ENCODE results near the gene CDKN2AIP. TPM values are rescaled to one million over a fixed set of nuclear protein-coding genes. Genes with fewer than 3 reads are reported as not detected.
A peak's percentile ranks its signal among the peaks of the same experiment; 100 is the strongest.
"Not testable (repeated sequence)": the region's sequence is repeated elsewhere in the genome, so short reads cannot be mapped to it uniquely, and the experiment has no call there.

CDKN2AIP gene
- total RNA-seq, 2 experiments from 2014 or later, result 26.4 to 26.6 TPM

GRCh38 chr4:183430317-183430993, 14.0 kb upstream of the CDKN2AIP start:
- ATAC-seq (peak; percentile 88), DNase-seq (peak; percentile 41)
- CTCF ChIA-PET, result interaction anchor here (0.9 to 2.8 kb wide), 3 partner anchors 10 to 23 kb away, joined by 3 to 9 read pairs (median 3); no protein-coding TSS in a partner anchor
- TF ChIP-seq CTCF (IDR thresholded peaks at IDR 0.05), result no peak
- peak overlapping the region; percentile 55 for H3K27ac Mint-ChIP-seq
- H3K4me3 Mint-ChIP-seq, result no peak overlapping the region
- H3K36me3 Mint-ChIP-seq (ENCODE audit: low read depth), result no peaks in the 10 kb centered on the region
- intact Hi-C loops (cut with micrococcal nuclease), result no loop called here
- POLR2A ChIA-PET, result interaction anchor here (0.9 to 2.1 kb wide), 4 partner anchors 14 to 16 kb away, joined by 3 to 16 read pairs (median 3); partner anchors contain the start of gene CDKN2AIP
- H3K4me1 Mint-ChIP-seq (ENCODE audit: low read depth), result peaks cover 31% of the 10 kb centered on the region
- H3K9me3 Mint-ChIP-seq, result no peaks in the 10 kb centered on the region
- H3K27me3 Mint-ChIP-seq, result no peaks in the 10 kb centered on the region

GRCh38 chr4:183430994-183431347, 13.5 kb upstream of the CDKN2AIP start:
- no peak overlapping the region for H3K4me3 Mint-ChIP-seq
- peak; percentile 48 for ATAC-seq

GRCh38 chr4:183431614-183432013, 12.8 kb upstream of the CDKN2AIP start:
- Mint-ChIP-seq H3K4me1 (ENCODE audit: low read depth) (peaks cover 27% of the 10 kb centered on the region), H3K36me3 (ENCODE audit: low read depth) (no peaks in the 10 kb centered on the region), H3K9me3 (no peaks in the 10 kb centered on the region), H3K27me3 (no peaks in the 10 kb centered on the region), H3K27ac (no peak overlapping the region), H3K4me3 (no peak overlapping the region)
- ATAC-seq (no peak), DNase-seq (no peak)
- ChIA-PET CTCF (interaction anchor here (1.0 kb wide), 1 partner anchor 16 kb away, joined by 3 read pairs; no protein-coding TSS in a partner anchor), POLR2A (interaction anchor here (2.1 kb wide), 1 partner anchor 13 kb away, joined by 16 read pairs; the partner anchor contains the start of gene CDKN2AIP)
- TF ChIP-seq CTCF (IDR thresholded peaks at IDR 0.05), result no peak
- intact Hi-C loops (cut with micrococcal nuclease), result no loop called here

More at GRCh38 chr4:183430994-183431347, 13.5 kb upstream of the CDKN2AIP start:
- Mint-ChIP-seq H3K27ac (peak overlapping the region; percentile 55), H3K9me3 (no peaks in the 10 kb centered on the region), H3K27me3 (no peaks in the 10 kb centered on the region), H3K4me1 (ENCODE audit: low read depth) (peaks cover 31% of the 10 kb centered on the region), H3K36me3 (ENCODE audit: low read depth) (no peaks in the 10 kb centered on the region)
- ChIA-PET CTCF (interaction anchor here (1.0 kb wide), 1 partner anchor 15 kb away, joined by 3 read pairs; no protein-coding TSS in a partner anchor), POLR2A (interaction anchor here (2.1 kb wide), 1 partner anchor 13 kb away, joined by 16 read pairs; the partner anchor contains the start of gene CDKN2AIP)
- no peak for DNase-seq
- intact Hi-C loops (cut with micrococcal nuclease), result no loop called here
- TF ChIP-seq CTCF (IDR thresholded peaks at IDR 0.05), result no peak

- ATAC-seq; H3K27ac Mint-ChIP-seq; H3K4me3 Mint-ChIP-seq; H3K9me3 Mint-ChIP-seq; H3K27me3 Mint-ChIP-seq; DNase-seq; CTCF ChIA-PET; H3K36me3 Mint-ChIP-seq (ENCODE audit: low read depth); intact Hi-C loops (cut with micrococcal nuclease); POLR2A ChIA-PET: not testable (repeated sequence)
- peaks cover 24% of the 10 kb centered on the region for H3K4me1 Mint-ChIP-seq (ENCODE audit: low read depth)
These were observed 11.3 kb upstream of the CDKN2AIP start for GRCh38 chr4:183433183-183433582.

- POLR2A ChIA-PET, result interaction anchor here (1.0 kb wide), 1 partner anchor 70 kb away, joined by 4 read pairs; the partner anchor contains the start of gene ING2
- Mint-ChIP-seq H3K9me3 (no peaks in the 10 kb centered on the region), H3K4me1 (ENCODE audit: low read depth) (peaks cover 24% of the 10 kb centered on the region), H3K27me3 (no peaks in the 10 kb centered on the region), H3K36me3 (ENCODE audit: low read depth) (no peaks in the 10 kb centered on the region), H3K4me3 (no peak overlapping the region), H3K27ac (no peak overlapping the region)
- TF ChIP-seq CTCF (IDR thresholded peaks at IDR 0.05), result no peak
- CTCF ChIA-PET, result no interaction called here
- ATAC-seq (no peak), DNase-seq (no peak)
- intact Hi-C loops (cut with micrococcal nuclease), result no loop called here
These were observed 10.2 kb upstream of the CDKN2AIP start for GRCh38 chr4:183434264-183434663.
